Trophoblast cell (in vitro differentiated cells and primary cell): ENCODE measurements around the gene FAM184A.
A peak's percentile ranks its signal among the peaks of the same experiment; 100 is the strongest.
"Not testable (repeated sequence)": the region's sequence is repeated elsewhere in the genome, so short reads cannot be mapped to it uniquely, and the experiment has no call there.

Experiments
- DNase-seq, 2 donors: peaks; one replicate each; pipeline ENCODE4 v3.0.0-alpha.2; 2016
- H2AFZ ChIP-seq: 2 replicates; pipeline ENCODE4 v1.6.1; 2013; ENCODE audit warnings: low read length, moderate library complexity, mild to moderate bottlenecking; ENCODE audit not compliant: insufficient read depth, poor library complexity
- H2AK5ac ChIP-seq: 2 replicates; pipeline ENCODE4 v1.6.1; 2013; ENCODE audit warnings: mild to moderate bottlenecking, low read length
- H2BK120ac ChIP-seq: 2 replicates; pipeline ENCODE4 v1.6.1; 2013; ENCODE audit warnings: low read length, mild to moderate bottlenecking, moderate library complexity; ENCODE audit not compliant: insufficient read depth, poor library complexity
- H2BK12ac ChIP-seq: 2 replicates; pipeline ENCODE4 v1.6.1; 2013; ENCODE audit warnings: mild to moderate bottlenecking, low read length, moderate library complexity
- H2BK5ac ChIP-seq: 2 replicates; pipeline ENCODE4 v1.6.1; 2013; ENCODE audit warnings: low read length, low read depth, moderate library complexity, mild to moderate bottlenecking; ENCODE audit not compliant: poor library complexity
- H3K14ac ChIP-seq: 2 replicates; pipeline ENCODE4 v1.6.1; 2013; ENCODE audit warnings: mild to moderate bottlenecking, low read length
- H3K18ac ChIP-seq: 2 replicates; pipeline ENCODE4 v1.6.1; 2013; ENCODE audit warnings: mild to moderate bottlenecking, low read length
- H3K23ac ChIP-seq: 2 replicates; pipeline ENCODE4 v1.6.1; 2013; ENCODE audit warnings: low read length
- H3K27ac ChIP-seq: 2 replicates; pipeline ENCODE4 v1.5.1; 2013; ENCODE audit warnings: low read depth, mild to moderate bottlenecking, inconsistent platforms, low read length, moderate library complexity
- H3K27me3 ChIP-seq: 2 replicates; pipeline ENCODE4 v1.6.1; 2013; ENCODE audit warnings: inconsistent platforms, mild to moderate bottlenecking, low read length, moderate library complexity; ENCODE audit not compliant: insufficient read depth
- H3K36me3 ChIP-seq, 2 experiments: 1 replicate in 1 of 2; 2 replicates in 1 of 2; pipeline ENCODE4 v1.6.1; 2013; ENCODE audit warnings: low read length in 2 of 2, mild to moderate bottlenecking in 2 of 2, moderate library complexity in 1 of 2; ENCODE audit not compliant: insufficient read depth in 2 of 2, control insufficient read depth in 1 of 2
- H3K4ac ChIP-seq: 2 replicates; pipeline ENCODE4 v1.6.1; 2013; ENCODE audit warnings: low read depth, mild to moderate bottlenecking, low read length, moderate library complexity
- H3K4me1 ChIP-seq, 2 experiments: 1 replicate in 1 of 2; 2 replicates in 1 of 2; pipeline ENCODE4 v1.6.1; 2013; ENCODE audit warnings: low read length in 2 of 2, mild to moderate bottlenecking in 2 of 2, moderate library complexity in 1 of 2; ENCODE audit not compliant: insufficient read depth in 2 of 2, control insufficient read depth in 1 of 2
- H3K4me2 ChIP-seq: 2 replicates; pipeline ENCODE4 v1.6.1; 2013; ENCODE audit warnings: inconsistent platforms, mild to moderate bottlenecking, low read length, moderate library complexity
- H3K4me3 ChIP-seq: 2 replicates; pipeline ENCODE4 v1.5.1; 2013; ENCODE audit warnings: mild to moderate bottlenecking, low read depth, low read length, inconsistent platforms
- H3K79me1 ChIP-seq: one replicate; pipeline ENCODE4 v1.6.1; 2013; ENCODE audit warnings: low read length
- H3K79me2 ChIP-seq: 2 replicates; pipeline ENCODE4 v1.6.1; 2013; ENCODE audit warnings: low read length, mild to moderate bottlenecking; ENCODE audit not compliant: control insufficient read depth, insufficient read depth, poor library complexity
- H3K9ac ChIP-seq: 2 replicates; pipeline ENCODE4 v1.6.1; 2013; ENCODE audit warnings: mild to moderate bottlenecking, low read length
- H3K9me3 ChIP-seq: 2 replicates; pipeline ENCODE4 v1.6.1; 2013; ENCODE audit warnings: low read depth, mild to moderate bottlenecking, control low read depth, inconsistent platforms, low read length; ENCODE audit not compliant: insufficient read depth
- H4K12ac ChIP-seq: 2 replicates; pipeline ENCODE4 v1.6.1; 2013; ENCODE audit warnings: low read depth, mild to moderate bottlenecking, low read length, moderate library complexity
- H4K8ac ChIP-seq: 2 replicates; pipeline ENCODE4 v1.6.1; 2013; ENCODE audit warnings: low read depth, mild to moderate bottlenecking, low read length, moderate library complexity
- H4K91ac ChIP-seq: one replicate; pipeline ENCODE4 v1.6.1; 2013; ENCODE audit warnings: low read depth, mild to moderate bottlenecking, low read length, moderate library complexity
- WGBS: extraction: QIAGEN DNeasy Blood & Tissue Kit; methylation state at CpG from one replicate; pipeline ENCODE4 v1.1.7; 2013; ENCODE audit warnings: missing lambda C conversion rate; ENCODE audit not compliant: insufficient read length, insufficient coverage; ENCODE audit errors: extremely low coverage; 5-methylcytosine and 5-hydroxymethylcytosine counted together

The FAM184A gene

GRCh38 chr6:119097815-119098361 lies 19.4 kb upstream of the FAM184A start:
- H3K27ac ChIP-seq, H3K18ac ChIP-seq: not testable (repeated sequence)
- no CpG with 5 or more reads among the region's 9 CpGs for WGBS

GRCh38 chr6:119096721-119097565 lies 18.5 kb upstream of the FAM184A start:
- Histone ChIP-seq H3K79me2 (no peaks in the 10 kb centered on the region), H3K14ac (no peak overlapping the region), H3K27me3 (no peaks in the 10 kb centered on the region), H3K9ac (no peak overlapping the region), H2BK12ac (no peak overlapping the region), H2AFZ (no peak overlapping the region), H4K91ac (no peak overlapping the region), H3K79me1 (no peaks in the 10 kb centered on the region), H3K23ac (no peak overlapping the region), H3K4ac (no peak overlapping the region), H3K9me3 (no peaks in the 10 kb centered on the region), H3K4me2 (no peak overlapping the region), H4K8ac (no peak overlapping the region), H3K27ac (no peak overlapping the region), H2BK5ac (no peak overlapping the region), H3K4me1 (peaks cover 0 to 2% of the 10 kb centered on the region in 2 experiments), H4K12ac (no peak overlapping the region), H3K18ac (no peak overlapping the region), H3K4me3 (no peak overlapping the region), H2BK120ac (no peak overlapping the region), H2AK5ac (no peak overlapping the region), H3K36me3 (no peaks in the 10 kb centered on the region)
- peak; percentile 75 to 85 for DNase-seq
- WGBS, result no CpG with 5 or more reads among the region's 6 CpGs

More at GRCh38 chr6:119097815-119098361, 19.4 kb upstream of the FAM184A start:
- not testable (repeated sequence) for H2BK120ac ChIP-seq, H3K14ac ChIP-seq, H2AK5ac ChIP-seq, H3K4ac ChIP-seq, H4K8ac ChIP-seq, H3K79me2 ChIP-seq, H4K12ac ChIP-seq, H3K36me3 ChIP-seq, H3K4me3 ChIP-seq, H3K4me2 ChIP-seq, H2BK12ac ChIP-seq, H2AFZ ChIP-seq, H3K79me1 ChIP-seq, H3K9ac ChIP-seq, H3K9me3 ChIP-seq, H4K91ac ChIP-seq, H3K4me1 ChIP-seq, H2BK5ac ChIP-seq, H3K27me3 ChIP-seq, DNase-seq, H3K23ac ChIP-seq

- H3K27ac ChIP-seq, result no peak overlapping the region
- H3K27me3 ChIP-seq, result no peaks in the 10 kb centered on the region
- H4K8ac ChIP-seq, result no peak overlapping the region
- H4K91ac ChIP-seq, result no peak overlapping the region
- no CpG with 5 or more reads among the region's 2 CpGs for WGBS
- H3K14ac ChIP-seq, result no peak overlapping the region
- H3K9me3 ChIP-seq, result no peaks in the 10 kb centered on the region
- H3K4me2 ChIP-seq, result no peak overlapping the region
- H2BK5ac ChIP-seq, result no peak overlapping the region
- H3K18ac ChIP-seq, result no peak overlapping the region
- H2AFZ ChIP-seq, result no peak overlapping the region
- no peaks in the 10 kb centered on the region for H3K79me2 ChIP-seq
- H3K4me3 ChIP-seq, result no peak overlapping the region
- no peak overlapping the region for H2BK12ac ChIP-seq
- H3K4ac ChIP-seq, result no peak overlapping the region
- no peak overlapping the region for H4K12ac ChIP-seq
- H2BK120ac ChIP-seq, result no peak overlapping the region
- no peak overlapping the region for H3K23ac ChIP-seq
- DNase-seq, result no peak
- no peaks in the 10 kb centered on the region for H3K79me1 ChIP-seq
- H3K4me1 ChIP-seq, result no peaks in the 10 kb centered on the region
- H2AK5ac ChIP-seq, result no peak overlapping the region
- no peaks in the 10 kb centered on the region for H3K36me3 ChIP-seq
- H3K9ac ChIP-seq, result no peak overlapping the region
Measured at GRCh38 chr6:119090256-119090655, 11.8 kb upstream of the FAM184A start.

GRCh38 chr6:119084784-119085183 lies 6.3 kb upstream of the FAM184A start:
- H3K4me3 ChIP-seq, result no peak overlapping the region
- H3K27ac ChIP-seq, result no peak overlapping the region
- no peak overlapping the region for H4K12ac ChIP-seq
- H3K18ac ChIP-seq, result no peak overlapping the region
- H2BK5ac ChIP-seq, result no peak overlapping the region
- peaks cover 17% of the 10 kb centered on the region for H3K9me3 ChIP-seq
- H3K14ac ChIP-seq, result no peak overlapping the region
- no CpG with 5 or more reads among the region's 1 CpG for WGBS
- peaks cover 0 to 2% of the 10 kb centered on the region in 2 experiments for H3K36me3 ChIP-seq
- no peak overlapping the region for H2AK5ac ChIP-seq
- H3K23ac ChIP-seq, result no peak overlapping the region
- no peak overlapping the region for H3K4me2 ChIP-seq
- DNase-seq, result no peak
- no peaks in the 10 kb centered on the region for H3K79me1 ChIP-seq
- H3K79me2 ChIP-seq, result no peaks in the 10 kb centered on the region
- H3K4ac ChIP-seq, result no peak overlapping the region
- no peak overlapping the region for H2AFZ ChIP-seq
- H4K8ac ChIP-seq, result no peak overlapping the region
- no peaks in the 10 kb centered on the region for H3K4me1 ChIP-seq
- H3K9ac ChIP-seq, result no peak overlapping the region
- H4K91ac ChIP-seq, result no peak overlapping the region
- no peak overlapping the region for H2BK12ac ChIP-seq
- H3K27me3 ChIP-seq, result no peaks in the 10 kb centered on the region
- H2BK120ac ChIP-seq, result no peak overlapping the region
